Measurements from ENCODE around the gene LIMCH1. TPM values are rescaled to one million over a fixed set of nuclear protein-coding genes. Genes with fewer than 3 reads are reported as not detected.
A peak's percentile ranks its signal among the peaks of the same experiment; 100 is the strongest.

LIMCH1 gene
- total and polyA plus RNA-seq, 2 of the 8 experiments (the other 6 are each of a cell fraction or from before 2014, with no cell fraction given): 2.7 to 3.0 TPM

DNA sequence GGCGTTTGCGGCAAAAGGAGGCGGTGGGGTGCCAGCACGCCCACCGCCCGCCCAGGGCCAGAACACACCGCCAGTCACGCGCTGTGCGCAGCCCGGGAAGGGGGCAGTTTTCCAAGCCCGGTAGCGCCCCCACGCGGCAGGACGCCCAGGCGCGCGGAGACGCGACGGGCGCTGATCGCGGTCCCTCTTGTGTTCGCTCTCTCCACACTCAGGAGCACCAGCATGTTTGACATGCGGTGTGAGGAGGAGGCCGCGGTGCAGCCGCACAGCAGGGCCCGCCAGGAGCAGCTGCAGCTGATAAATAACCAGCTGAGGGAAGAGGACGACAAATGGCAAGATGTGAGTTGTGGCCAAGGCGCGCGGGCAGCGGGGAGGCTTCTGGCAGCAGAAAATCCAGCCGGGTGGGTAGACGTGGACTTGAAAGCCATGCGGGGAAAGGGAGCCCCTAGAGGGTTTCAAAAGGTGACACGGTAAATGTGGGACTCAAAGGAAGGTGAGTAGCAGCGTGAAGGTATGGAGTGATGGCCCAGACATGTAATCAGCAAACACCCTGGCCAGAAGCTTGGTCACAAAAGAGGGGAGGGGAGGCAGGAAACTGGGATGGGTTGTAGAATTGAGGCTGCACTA lies 106.4 kb downstream of the LIMCH1 start:
- Histone ChIP-seq H3K23ac (ENCODE audit: insufficient read length) (no peak overlapping the region), H4K20me1 (replicated peaks in 1 of 2; ENCODE audit: control insufficient read depth in 1 of 2, insufficient read depth in 2 of 2, low read length in 2 of 2) (no peaks in the 10 kb centered on the region), H3K4me1 (replicated peaks in 1 of 4; ENCODE audit: control insufficient read depth in 3 of 4, insufficient read depth in 4 of 4, low read length in 3 of 4) (peaks cover under 1 to 8% (median 4%) of the 10 kb centered on the region in 4 experiments; a peak in 5 of 7 replicates), H3K9me3 (ENCODE audit: insufficient read depth in 2 of 2, low read depth in 1 of 2, low read length in 1 of 2) (no peaks in the 10 kb centered on the region), H3K27ac (ENCODE audit: low read depth, low read length) (no peak overlapping the region), H3K79me2 (ENCODE audit: control insufficient read depth in 1 of 2, insufficient read depth in 2 of 2, low read length in 2 of 2) (no peaks in the 10 kb centered on the region), H3K4me2 (ENCODE audit: insufficient read depth in 1 of 2, low read depth in 2 of 2, low read length in 2 of 2) (peak overlapping the region; percentile 33 to 63), H3K4ac (replicated peaks; ENCODE audit: insufficient read length, low read depth, low read length) (no peak overlapping the region), H2BK120ac (replicated peaks; ENCODE audit: low read depth, low read length) (no peak overlapping the region), H2AK5ac (ENCODE audit: low read depth, low read length) (no peak overlapping the region), H3K23me2 (ENCODE audit: low read depth, low read length) (no peaks in the 10 kb centered on the region; the same call in 1 of the 2 replicates), H2BK5ac (ENCODE audit: low read depth, low read length) (no peak overlapping the region), H4K5ac (ENCODE audit: insufficient read length, low read depth, low read length) (no peak overlapping the region), H2BK12ac (ENCODE audit: low read depth, low read length) (0 out of 2 replicates have a peak overlapping the region, but pooled peaks have one; percentile 22), H3K4me3 (ENCODE audit: extremely low read depth in 1 of 4, insufficient read depth in 2 of 4, low read depth in 3 of 4, low read length in 4 of 4) (peak overlapping the region in 1 of 4 experiments; percentile 49; a peak in 4 of 8 replicates), H3K9ac (replicated peaks in 1 of 4; ENCODE audit: extremely low read depth in 1 of 4, low read depth in 3 of 4, low read length in 3 of 4) (no peak overlapping the region), H3K36me3 (ENCODE audit: control insufficient read depth in 2 of 4, insufficient read depth in 4 of 4, low read length in 3 of 4) (peaks cover 0 to 5% (median 2%) of the 10 kb centered on the region in 4 experiments; a peak in 3 of 8 replicates), H3K18ac (ENCODE audit: extremely low read depth, low read length) (0 out of 2 replicates have a peak overlapping the region, but pooled peaks have one; percentile 63), H3K27me3 (replicated peaks in 1 of 4; ENCODE audit: control insufficient read depth in 3 of 4, extremely low read depth in 1 of 4, insufficient read depth in 3 of 4, low read length in 3 of 4) (peaks cover 0 to 8% (median 4%) of the 10 kb centered on the region in 4 experiments; a peak in 3 of 7 replicates), H3K14ac (ENCODE audit: insufficient read length) (no peak overlapping the region), H2BK15ac (ENCODE audit: low read length) (peak overlapping the region; percentile 40; the same call in 1 of the 2 replicates), H4K8ac (ENCODE audit: extremely low read depth, insufficient read depth, low read length) (peak overlapping the region; percentile 1; the same call in 1 of the 2 replicates), H2AFZ (ENCODE audit: low read length) (peak overlapping the region; percentile 79), H2BK20ac (ENCODE audit: low read length) (0 out of 2 replicates have a peak overlapping the region, but pooled peaks have one; percentile 11), H3K56ac (replicated peaks; ENCODE audit: insufficient read length, low read depth, low read length) (no peak overlapping the region), H3K79me1 (ENCODE audit: low read depth, low read length) (no peaks in the 10 kb centered on the region), H4K91ac (replicated peaks; ENCODE audit: insufficient read length, low read length) (no peak overlapping the region)
- CTCF ChIA-PET (ENCODE audit: partially characterized antibody): interaction anchor here (0.5 to 3.9 kb wide), 36 partner anchors 10 to 1860 kb away, joined by 3 to 38 read pairs (median 5); no protein-coding TSS in a partner anchor
- peak; percentile 67 to 99 for DNase-seq (ENCODE audit: low read depth in 1 of 2, low spot score in 2 of 2)
- 10% methylated on average over 41 of the region's 41 CpGs; no CpG with 5 or more reads in 1 of the 2 experiments for WGBS, 2 experiments (ENCODE audit: extremely low coverage in 1 of 2, insufficient coverage in 1 of 2, insufficient read length in 1 of 2, insufficient replicate concordance in 2 of 2, low coverage in 1 of 2, low lambda C conversion rate in 2 of 2, missing lambda C conversion rate in 1 of 2)
- FAIRE-seq: peak; percentile 36
- POLR2A ChIA-PET (ENCODE audit: partially characterized antibody): interaction anchor here (0.8 to 1.4 kb wide), 2 partner anchors 386 to 388 kb away, joined by 3 to 4 read pairs; partner anchors contain the start of gene UCHL1
- TF ChIP-seq EZH2 (IDR thresholded peaks at IDR 0.05; ENCODE audit: low read depth, low read length, severe bottlenecking) (no peak), SAP30 (IDR thresholded peaks at IDR 0.05; ENCODE audit: insufficient read depth, insufficient replicate concordance, low read length) (no peak), POLR2AphosphoS5 (IDR thresholded peaks at IDR 0.05; ENCODE audit: low read depth, low read length) (no peak), RFX5 (IDR thresholded peaks at IDR 0.05; ENCODE audit: borderline replicate concordance, low read depth, low read length) (no peak), TBP (IDR thresholded peaks at IDR 0.05; ENCODE audit: low read depth, low read length) (no peak), KDM1A (IDR thresholded peaks at IDR 0.05; ENCODE audit: borderline replicate concordance, low read length) (no peak; the same call in 1 of the 2 replicates), TEAD4 (IDR thresholded peaks at IDR 0.05; ENCODE audit: low read depth, low read length) (peak; percentile 48; the same call in 1 of the 2 replicates), SRF (IDR thresholded peaks at IDR 0.05; ENCODE audit: low read depth, low read length) (no peak), BRCA1 (IDR thresholded peaks at IDR 0.05; ENCODE audit: low read depth, low read length) (no peak), SIRT6 (IDR thresholded peaks at IDR 0.05; ENCODE audit: low read length) (no peak), SP1 (IDR thresholded peaks at IDR 0.05; ENCODE audit: low read depth, low read length) (peak; percentile 23; the same call in 1 of the 2 replicates), KDM4A (IDR thresholded peaks at IDR 0.05; ENCODE audit: low read depth, low read length, severe bottlenecking) (no peak)
